Stimulated activated CD4-positive, alpha-beta T cell treated with anti-CD3 and anti-CD28 coated beads, Interleukin-15, amount 100 ng/mL, for 24 hours (primary cell): ENCODE measurements around the gene OCRL.

ENCODE experiments used
- DNase-seq: peaks from one replicate; pipeline ENCODE4 v3.0.0-alpha.2; 2020

Gene OCRL

DNA sequence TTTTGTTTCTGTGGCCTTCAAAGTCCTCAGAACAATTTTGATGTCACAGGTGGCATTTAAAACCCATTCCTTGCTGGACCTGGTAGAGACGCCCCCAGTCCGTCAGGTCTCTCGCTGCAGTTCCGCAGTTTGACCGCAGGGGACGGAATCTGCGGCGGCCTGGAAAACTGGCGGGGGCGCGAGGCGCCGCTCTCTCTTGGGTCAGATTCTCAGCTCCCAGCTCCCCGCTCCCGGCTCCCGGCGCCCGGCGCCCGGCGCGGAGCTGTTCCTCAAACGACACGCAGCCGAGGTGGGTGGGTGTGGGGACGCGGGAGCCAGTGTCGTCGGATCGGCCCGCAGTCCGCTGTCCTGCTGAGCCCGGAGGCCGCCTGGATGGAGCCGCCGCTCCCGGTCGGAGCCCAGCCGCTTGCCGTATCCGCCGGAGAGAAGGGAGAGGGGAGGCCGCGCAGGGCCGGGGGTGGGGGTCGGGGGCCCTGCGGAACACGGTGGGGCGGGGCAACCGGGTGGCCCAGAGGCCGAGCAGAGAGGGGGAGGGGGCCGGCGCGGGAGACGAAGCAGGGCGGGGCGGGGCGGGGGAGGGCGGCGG is at the start of gene OCRL:
Gene OCRL, plus strand, starts transcription at position 192 of the 586 bp plus-strand sequence. Its CDS starts 181 bp downstream, at position 373.
- peak; percentile 70 for DNase-seq

DNA sequence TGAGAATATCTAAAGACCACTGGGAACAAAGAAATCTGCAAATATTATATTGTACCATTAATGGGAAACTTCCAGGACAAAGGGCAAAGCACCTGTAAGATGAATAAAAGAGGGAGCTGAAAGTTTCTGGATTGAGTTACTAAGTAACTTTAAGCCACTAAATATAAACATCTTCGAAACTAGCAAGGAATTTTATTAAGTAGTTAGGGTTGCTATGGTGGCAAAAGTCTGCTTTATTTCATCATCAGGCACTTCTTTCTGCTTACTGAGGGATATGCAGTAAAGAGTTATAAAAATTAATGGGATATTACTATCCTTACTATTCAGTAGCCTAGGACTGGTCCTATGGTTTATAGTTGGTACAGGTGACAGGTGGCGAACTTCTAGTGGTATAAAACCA is 49.7 kb upstream of the OCRL start:
- DNase-seq = no peak

DNA sequence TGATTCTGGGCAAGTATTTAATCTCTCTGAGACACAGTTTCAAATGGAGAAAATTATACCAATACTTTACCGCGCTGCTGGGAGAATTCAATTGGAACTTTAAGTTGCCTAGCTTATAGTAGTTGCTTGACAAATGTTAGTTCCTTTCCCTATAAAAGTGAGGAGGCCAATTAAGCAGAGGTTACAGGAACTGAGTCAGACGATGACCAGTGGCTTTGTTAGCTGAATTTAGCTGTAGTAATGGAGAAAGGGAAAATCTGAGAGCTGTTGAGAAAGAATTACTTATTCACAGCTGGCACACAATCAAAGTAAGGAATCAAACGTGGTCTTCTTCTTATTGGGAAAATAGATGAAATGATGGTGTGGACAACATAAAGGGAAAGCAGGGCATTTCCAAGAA is 46.4 kb upstream of the OCRL start:
- no peak for DNase-seq

DNA sequence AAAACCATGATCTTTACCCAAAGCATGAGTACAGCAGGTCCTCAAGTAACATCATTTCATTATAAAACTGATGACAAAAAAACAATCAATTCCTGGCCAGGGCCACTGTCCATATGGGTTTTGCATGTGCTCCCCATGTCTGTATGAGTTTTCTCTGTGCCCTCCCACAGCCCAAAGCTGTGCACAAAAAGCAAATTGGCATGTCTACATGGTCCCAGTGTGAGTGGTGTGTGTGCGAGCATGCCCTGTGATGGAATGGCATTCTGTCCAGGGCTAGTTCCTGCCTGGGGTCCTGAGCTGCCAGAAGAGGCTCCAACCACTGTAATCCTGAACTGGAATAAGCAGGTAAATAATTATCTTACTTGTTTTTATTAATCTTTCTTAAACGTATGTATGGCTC is 45.2 kb upstream of the OCRL start:
- no peak for DNase-seq

DNA sequence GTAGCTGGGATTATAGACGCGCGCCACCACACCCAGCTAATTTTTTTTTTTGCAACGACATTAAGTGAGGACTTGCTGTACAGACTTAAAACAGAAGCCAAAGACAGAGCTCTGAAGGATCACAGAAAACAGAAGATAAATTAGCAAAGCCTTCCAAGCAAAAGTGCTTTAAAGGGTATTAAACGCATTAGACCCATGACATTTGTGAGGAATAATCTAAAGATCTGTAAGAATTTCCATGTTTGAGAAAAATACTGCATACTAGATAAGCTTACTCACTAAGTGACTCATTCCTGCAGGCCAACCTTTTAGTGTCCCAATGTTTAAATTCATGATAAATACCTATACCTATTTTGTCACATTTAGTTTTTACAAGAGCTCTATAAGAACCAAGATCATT is 44.2 kb upstream of the OCRL start:
- no peak for DNase-seq

DNA sequence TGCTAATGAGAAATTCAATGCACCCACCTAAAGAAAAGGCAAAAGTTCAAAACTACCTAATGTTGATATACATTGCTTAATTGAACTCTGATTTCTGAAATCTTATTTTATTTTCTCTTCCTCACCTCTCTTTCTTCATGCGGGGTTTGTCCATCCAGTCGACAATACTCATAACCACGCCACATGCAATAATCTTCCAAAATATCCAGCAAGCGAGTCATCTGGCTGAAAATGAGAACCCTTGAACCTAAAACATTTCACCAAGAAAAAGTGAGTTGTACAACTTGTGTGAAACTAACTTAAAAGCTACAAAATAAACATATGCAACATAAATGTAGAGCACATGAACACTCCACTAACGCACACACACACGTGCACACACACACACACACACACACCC is 43.4 kb upstream of the OCRL start:
- no peak for DNase-seq

DNA sequence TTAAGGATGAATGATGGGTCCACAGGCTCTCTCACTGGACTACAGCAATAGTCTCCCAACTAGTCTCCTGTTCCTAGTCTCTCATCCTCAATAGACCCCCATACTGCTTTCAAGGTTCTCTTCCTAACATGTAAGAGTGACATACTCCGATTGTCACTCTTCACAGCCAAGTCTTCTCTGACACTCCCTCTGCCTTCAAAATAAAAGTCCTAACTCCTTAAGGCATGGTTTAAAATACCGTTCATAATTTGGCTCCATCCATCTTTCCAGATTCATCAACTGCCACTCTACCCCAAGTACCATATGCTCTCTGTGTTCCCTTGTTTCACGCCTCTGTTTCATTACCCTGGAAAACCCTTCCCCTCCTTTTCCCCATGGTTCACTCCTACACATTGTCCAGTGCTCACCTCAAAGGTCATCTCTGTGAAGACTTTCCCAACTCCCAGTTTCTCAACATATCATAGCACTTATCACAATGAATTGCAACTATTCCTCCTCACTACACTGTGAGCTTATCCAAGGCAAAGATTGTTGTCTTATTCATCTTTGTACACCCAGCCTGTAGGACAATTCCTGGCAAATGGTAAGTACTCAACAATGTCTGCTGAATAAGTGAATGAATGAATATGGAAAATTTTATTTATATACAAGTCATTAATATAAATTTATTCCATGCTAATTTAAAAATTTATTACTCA is 42.8 kb upstream of the OCRL start:
- DNase-seq = no peak

DNA sequence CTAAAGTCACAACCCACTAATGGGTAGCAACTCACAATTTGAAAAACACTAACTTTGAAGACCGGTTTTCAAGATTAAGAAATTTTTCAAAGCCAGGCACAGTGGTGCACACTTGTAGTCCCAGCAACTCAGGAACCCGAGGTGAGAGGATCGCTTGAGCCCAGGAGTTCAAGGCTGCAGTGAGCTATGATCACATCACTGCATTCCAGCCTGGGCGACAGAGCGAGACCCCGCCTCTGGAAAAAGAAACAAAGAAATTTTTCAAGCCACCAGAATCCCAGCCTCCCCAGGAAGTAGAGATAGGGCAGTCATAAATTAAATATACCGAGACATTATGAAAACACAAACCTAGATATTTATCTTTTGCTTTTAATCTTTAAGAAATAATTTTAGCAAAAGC is 29.7 kb upstream of the OCRL start:
- no peak for DNase-seq

DNA sequence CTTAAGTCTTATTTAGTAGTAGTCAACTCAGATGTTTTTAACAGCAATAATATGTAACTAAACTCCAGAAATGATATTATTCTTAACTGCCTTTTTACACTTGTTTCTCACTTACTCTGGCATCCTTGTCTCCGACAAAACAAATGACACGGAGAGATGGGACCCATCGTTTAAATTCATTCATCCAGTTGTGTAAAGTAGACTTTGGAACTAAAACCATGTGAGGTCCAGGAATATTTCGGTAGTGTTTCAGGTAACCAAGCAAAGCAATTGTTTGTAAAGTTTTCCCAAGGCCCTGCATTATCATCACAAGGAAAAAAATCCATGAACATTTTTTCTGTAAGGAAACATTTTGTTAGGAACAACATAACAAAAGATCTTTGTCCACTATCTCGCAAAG is 28.4 kb upstream of the OCRL start:
- DNase-seq = no peak

DNA sequence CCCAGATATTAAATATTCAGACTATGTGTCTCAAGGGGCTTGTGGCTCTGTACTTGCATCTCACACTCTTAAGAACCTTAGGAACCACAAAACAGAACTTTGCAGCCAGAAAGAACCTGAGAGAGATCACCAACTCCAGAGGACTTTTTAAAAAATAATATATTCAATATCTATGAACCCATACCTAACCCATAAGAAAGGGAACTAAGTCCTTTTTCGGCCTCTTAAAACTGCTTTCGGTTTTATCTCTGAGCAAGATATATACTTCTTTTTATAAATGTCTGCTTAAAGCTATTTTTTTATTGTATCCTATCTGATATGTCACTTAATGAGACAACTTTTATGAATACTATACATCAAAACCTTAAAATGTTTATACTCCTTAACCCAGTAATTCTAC is 27.6 kb upstream of the OCRL start:
- no peak for DNase-seq

DNA sequence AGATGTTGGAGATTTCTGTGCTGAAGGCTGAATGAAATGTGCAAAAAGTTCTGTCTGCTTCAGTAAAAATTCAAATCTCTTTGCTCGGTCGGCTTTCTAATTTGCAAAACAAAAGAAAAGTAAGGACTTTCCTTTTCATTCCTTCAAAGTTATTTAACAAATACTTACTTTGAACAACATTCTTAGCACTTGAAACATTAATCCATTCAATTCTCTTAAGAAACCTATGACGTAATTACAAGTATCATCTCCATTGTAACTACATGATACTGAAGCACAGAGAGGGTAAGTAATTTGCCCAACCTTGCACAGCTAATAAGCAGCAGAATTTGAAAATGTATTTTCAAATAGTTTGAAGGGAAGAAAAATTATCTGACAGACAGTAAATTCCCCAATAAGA is 23.7 kb upstream of the OCRL start:
- no peak for DNase-seq

DNA sequence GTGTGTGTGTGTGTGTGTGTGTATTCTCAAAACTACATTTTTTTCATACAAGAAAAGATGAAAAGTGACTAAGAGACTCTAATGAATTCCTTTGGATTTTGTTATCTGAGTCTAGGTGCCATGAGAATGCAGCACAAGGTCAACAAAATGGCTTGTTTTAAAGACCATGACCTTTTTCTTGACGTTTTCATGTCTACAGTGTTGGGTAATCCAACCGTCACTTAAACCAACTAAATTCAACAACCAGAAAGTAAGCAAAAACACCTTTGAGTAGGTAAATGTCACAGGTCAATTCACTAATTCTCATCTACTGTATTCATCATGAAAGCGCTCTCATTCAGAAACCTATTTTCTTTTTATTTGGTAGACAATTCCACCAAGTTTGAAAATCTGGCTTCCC is 19.9 kb upstream of the OCRL start:
- no peak for DNase-seq

DNA sequence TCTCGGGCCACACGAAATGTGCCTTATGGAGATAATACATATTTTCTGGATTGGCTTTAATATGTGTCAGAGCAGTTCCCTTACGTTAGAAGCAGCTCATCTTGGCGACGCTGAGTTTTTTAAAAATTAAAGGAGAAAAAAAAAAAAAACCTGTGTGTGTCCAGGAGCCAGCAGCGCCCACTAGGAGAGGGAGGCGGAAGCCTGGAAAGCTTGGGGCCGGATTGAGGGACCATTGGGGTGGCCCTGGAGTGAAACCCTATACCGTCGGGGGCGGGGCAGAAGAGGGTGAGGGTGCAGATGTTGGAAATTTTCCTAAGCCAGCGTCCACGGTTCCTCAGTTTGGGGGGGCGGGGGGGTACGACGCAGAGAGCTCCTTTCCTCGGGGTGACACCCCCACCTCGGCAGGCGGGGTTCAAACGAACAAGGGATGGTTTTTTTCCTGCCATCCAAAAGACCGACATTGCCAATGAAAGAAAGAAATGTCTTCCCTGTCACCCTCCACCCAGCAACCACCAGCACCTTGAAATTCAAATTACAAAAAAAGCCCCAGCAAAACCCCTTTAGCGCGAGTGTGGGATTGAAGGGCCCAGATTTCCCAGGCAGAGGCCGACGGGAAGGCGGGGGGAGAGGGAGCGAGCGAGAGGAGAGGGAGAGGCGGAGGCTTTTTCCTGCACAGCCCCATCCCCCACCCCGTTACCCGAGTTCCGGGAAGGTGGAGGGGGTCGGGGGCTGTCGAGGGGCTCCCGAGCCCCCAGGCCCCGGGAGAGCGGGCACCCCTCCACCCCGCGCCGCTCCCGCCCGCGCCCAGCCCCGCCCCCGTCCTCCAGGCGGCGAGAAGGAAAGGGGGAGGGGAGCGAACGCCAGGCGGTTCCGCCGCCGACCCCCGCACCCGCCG is 17.6 kb upstream of the OCRL start:
- peak; percentile 10 for DNase-seq

DNA sequence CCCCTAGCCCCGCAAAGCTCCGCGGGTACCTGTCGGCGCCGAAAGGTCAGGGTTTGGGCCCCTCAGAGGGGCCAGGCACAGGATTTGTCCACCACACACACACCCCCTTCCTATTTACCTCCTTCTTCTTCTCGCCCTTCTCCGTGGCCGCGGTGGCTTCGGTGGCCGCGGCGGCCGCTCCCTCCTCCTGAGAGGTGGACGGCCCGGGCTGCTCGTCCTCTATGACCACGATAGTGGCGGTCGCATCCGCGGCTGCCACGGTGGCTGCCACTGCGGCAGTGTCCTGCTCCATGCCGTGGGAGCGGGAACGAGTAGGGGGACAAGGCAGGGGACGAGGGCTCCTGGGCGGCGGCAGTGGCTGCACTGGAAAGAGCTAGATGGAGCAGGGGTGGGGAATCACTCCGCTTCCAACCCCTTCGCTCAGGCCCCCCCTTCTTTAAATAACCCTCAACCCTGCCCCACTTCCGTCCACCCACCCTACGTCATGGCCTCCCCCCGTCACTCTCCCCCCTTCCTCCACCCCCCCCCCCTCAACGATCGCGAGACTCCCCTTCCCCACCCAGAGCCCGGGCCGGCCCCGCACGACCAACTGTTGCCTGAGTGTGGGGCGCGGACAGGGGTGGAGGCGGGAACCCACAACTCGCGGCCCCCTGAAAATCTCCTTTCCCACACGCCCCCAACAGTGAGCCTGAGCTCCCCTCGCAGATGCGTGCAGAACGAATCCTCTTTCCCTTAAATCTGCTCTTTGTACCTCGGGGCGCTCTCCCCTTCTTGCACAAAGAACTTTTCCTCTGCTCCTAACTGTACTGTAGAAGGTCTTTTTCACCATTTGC is 16.8 kb upstream of the OCRL start, which contains the start of gene SMARCA1:
Gene SMARCA1, minus strand, starts transcription at position 412 of the 833 bp plus-strand sequence. Its CDS starts 120 bp downstream, at position 292.
- DNase-seq = peak; percentile 1

DNA sequence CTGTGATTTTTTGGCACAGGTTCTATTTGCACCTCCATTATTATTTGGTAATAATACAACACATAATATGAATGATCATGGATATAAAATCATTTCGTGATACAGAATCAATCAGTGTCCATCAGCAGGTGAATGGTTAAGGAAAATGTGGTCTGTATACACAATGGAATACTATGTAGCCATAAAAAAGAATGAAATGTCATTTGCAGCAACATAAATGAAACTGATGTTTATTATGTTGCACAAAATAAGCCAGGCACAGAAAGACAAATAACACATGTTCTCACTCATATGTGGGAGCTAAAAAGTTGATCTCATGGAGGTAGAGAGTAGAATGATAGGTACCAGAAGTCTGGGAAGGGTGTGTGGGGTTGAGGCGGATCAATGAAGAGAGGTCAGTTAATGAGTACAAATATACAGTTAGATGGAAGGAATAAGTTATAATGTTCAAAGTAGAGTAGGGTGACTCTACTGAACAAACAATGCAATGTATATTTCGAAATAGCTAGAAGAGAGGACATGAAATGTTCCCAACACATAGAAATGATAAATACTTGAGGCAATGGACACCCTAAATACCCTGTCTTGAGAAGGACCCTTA is 15.7 kb upstream of the OCRL start:
- DNase-seq = no peak

DNA sequence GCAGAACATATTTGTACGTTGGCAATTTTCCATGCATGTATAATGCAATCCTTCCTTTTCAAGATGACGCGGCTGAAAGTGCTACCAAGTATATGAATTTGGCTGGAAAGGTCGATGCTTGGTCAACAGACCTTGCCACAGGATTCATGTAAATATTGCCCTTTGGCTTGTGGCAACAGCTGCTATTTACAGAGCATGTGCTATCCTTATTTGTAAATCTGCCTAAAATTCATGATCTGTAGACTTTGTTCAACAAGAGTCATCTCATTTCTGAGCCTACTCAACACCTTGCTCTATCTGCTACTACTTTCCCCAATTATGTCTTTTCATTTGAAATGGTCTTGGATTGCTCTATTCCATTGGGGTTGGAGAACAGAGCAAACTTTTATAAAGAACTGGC is 14.9 kb upstream of the OCRL start:
- DNase-seq = no peak

DNA sequence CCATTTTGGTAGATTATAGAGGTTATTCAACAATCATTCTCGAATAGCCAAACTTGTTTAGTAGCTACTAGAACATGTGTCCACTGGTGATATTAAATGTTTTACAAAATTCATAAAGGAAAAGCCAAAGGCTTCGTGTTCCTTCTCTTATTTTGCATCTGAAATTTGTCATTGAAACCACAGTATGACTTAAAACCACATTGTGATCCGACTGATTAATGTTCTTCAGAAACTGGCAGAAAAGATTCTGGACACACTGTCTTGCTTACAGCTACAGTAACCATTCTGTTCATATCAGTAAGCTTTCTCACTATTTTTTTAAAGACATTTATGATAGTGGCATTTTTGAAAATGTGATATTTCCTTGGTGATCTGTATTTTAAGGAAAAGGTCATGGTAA is 14.2 kb upstream of the OCRL start:
- no peak for DNase-seq

DNA sequence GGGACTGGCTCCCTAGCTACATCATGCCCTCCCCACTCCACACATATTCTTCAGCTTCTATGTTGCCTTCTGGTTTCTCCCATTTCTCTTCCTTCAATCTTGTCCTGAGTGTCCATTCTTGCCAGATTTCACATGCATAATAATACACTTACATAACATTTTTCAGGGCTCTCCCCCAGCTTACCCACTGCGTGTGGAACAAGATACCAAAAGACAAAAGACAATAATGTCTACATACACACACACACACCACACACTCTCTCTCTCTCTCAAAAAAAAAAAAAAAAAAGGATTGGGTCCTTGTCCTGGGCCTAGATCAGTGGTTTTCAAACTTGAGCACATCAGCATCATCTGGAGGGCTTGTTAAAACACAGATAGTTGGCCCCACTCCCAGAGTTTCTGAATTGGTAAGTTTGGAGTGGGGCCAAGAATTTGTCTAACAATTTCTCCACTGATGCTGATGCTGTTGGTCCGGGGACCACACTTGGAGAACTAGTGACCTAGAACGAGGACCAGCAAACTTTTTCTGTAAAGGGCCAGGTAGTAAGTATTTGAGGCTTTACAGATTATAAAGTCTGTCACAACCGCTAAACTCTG is 10.3 kb upstream of the OCRL start:
- no peak for DNase-seq

DNA sequence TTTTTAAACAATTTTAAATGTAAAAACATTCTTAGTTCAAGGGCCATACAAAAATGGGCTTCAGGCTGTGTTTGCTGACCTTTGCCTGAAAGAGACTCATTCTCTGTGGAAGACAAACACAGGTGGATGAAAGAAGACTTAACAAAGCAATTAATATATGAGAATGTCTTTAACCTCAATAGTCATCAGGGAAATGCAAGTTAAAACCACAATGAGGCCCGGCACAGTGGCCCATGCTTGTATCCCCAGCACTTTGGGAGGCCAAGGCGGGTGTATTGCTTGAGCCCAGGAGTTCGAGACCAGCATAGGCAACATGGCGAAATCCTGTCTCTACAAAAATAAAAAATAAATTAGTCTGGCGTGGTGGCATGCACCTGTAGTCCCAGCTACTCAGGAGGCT is 9.6 kb upstream of the OCRL start:
- no peak for DNase-seq

DNA sequence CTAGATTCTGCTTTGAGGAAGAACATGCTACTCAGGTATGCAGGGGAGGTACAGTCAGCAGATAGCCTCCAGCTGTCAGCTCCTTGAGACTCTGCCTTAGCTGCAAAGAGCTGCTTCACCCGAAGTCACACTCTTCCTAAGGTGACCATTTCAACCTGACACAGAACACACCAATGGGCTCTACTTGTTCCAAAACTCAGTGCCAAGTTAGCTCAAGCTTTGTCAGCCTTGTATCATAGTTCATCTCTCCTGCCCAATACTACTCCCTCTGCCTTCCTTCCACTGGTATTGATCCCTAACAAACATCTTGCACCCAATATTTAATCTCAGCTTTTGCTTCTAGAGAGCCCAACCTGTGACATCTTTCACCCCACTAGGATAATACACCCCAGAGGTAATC is 8.9 kb upstream of the OCRL start:
- DNase-seq = no peak

DNA sequence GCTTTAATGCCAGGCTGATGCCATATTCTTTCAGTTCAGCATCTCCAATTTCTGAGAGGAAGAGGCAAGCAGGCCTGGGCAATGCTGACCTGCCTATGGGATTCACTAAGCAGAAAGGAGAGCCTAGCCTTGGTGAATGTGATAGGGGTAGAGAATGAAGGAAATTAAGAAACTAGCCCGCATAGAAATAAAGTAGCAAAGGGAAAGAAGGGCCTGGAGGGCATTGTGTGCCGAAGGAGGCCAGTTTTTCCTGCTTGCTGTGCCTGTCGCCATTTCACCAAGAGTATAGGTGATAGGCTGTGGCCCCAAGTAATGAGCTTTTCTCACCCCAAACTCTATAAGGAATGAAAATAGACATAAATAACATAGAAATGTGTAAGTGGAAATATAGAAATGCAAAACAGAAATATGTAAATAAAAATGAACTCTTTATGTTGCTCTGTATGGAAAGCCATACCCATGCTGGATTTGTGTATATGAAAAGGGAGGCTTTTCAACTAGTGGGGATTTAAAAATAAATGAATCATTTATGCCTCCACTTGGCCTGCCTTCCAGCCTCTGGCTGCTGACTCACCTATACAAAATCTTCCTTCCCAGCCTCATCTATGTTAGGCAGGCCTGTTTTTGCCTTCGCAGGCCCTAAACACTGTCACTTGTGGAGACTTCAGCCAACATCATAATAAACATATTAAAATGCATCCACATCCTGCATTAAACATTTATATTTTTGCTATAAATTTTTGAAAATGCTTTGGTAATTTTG is 5.1 kb upstream of the OCRL start:
- DNase-seq = no peak
